ENCODE data around the gene RBMX2. TPM values are rescaled to one million over a fixed set of nuclear protein-coding genes. Genes with fewer than 3 reads are reported as not detected.
"Not testable (repeated sequence)": the region's sequence is repeated elsewhere in the genome, so short reads cannot be mapped to it uniquely, and the experiment has no call there.

Gene RBMX2
- total RNA-seq, 1 experiment from 2014 or later: 23.4 TPM

GRCh38 chrX:130419263-130419662 is 17.5 kb downstream of the RBMX2 start (continued):
- TF ChIP-seq ZNF138 (CRISPR knock-in tag; conservative IDR thresholded peaks at IDR 0.05) (no peak), OVOL2 (CRISPR knock-in tag; IDR thresholded peaks at IDR 0.05; ENCODE audit: borderline replicate concordance) (no peak), GRHL2 (CRISPR knock-in tag; IDR thresholded peaks at IDR 0.05; ENCODE audit: insufficient replicate concordance, severe bottlenecking) (no peak), ZNF317 (CRISPR knock-in tag; IDR thresholded peaks at IDR 0.05; ENCODE audit: borderline replicate concordance, low read depth) (no peak), FOXJ3 (CRISPR knock-in tag; IDR thresholded peaks at IDR 0.05; ENCODE audit: borderline replicate concordance) (no peak), MLX (CRISPR knock-in tag; IDR thresholded peaks at IDR 0.05) (no peak), IRF2 (CRISPR knock-in tag; IDR thresholded peaks at IDR 0.05; ENCODE audit: borderline replicate concordance, low read depth) (no peak), ZNF396 (CRISPR knock-in tag; IDR thresholded peaks at IDR 0.05; ENCODE audit: borderline replicate concordance) (no peak)
- TF ChIP-seq, protein P1, sequence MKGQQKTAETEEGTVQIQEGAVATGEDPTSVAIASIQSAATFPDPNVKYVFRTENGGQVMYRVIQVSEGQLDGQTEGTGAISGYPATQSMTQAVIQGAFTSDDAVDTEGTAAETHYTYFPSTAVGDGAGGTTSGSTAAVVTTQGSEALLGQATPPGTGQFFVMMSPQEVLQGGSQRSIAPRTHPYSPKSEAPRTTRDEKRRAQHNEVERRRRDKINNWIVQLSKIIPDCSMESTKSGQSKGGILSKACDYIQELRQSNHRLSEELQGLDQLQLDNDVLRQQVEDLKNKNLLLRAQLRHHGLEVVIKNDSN (CRISPR knock-in tag; IDR thresholded peaks at IDR 0.05): no peak
- TF ChIP-seq, protein P2, sequence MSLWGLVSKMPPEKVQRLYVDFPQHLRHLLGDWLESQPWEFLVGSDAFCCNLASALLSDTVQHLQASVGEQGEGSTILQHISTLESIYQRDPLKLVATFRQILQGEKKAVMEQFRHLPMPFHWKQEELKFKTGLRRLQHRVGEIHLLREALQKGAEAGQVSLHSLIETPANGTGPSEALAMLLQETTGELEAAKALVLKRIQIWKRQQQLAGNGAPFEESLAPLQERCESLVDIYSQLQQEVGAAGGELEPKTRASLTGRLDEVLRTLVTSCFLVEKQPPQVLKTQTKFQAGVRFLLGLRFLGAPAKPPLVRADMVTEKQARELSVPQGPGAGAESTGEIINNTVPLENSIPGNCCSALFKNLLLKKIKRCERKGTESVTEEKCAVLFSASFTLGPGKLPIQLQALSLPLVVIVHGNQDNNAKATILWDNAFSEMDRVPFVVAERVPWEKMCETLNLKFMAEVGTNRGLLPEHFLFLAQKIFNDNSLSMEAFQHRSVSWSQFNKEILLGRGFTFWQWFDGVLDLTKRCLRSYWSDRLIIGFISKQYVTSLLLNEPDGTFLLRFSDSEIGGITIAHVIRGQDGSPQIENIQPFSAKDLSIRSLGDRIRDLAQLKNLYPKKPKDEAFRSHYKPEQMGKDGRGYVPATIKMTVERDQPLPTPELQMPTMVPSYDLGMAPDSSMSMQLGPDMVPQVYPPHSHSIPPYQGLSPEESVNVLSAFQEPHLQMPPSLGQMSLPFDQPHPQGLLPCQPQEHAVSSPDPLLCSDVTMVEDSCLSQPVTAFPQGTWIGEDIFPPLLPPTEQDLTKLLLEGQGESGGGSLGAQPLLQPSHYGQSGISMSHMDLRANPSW (CRISPR knock-in tag; conservative IDR thresholded peaks at IDR 0.05; ENCODE audit: low read depth): no peak

DNA sequence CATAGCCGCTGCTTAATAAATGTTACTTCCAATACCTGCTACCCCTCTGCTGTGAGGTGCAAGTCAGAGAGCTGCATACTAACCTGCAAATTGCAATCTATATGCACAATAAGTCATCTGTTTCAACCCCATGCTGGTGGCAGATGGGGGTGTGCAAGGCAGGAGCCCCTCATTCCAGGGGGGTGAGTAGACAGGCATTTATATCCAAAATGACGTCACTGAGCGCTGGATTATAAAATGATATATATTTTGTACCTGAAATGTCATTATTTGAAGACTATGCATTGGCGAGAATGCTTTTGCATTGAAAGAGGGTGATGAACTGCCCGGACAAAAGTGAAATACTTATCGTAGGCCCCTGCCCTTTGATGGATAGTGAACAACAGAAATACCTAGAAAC is 24.7 kb downstream of the RBMX2 start:
- ATAC-seq: no peak
- Mint-ChIP-seq H3K27me3 (ENCODE audit: low read depth) (peaks cover 7% of the 10 kb centered on the region), H3K36me3 (0 out of 2 replicates have a peak, but pooled peaks cover 5% of the 10 kb centered on the region), H3K27ac (no peak overlapping the region), H3K9me3 (peaks cover 6% of the 10 kb centered on the region), H3K4me3 (no peak overlapping the region), H3K4me1 (no peaks in the 10 kb centered on the region)
- no peak for DNase-seq (ENCODE audit: low spot score)
- TF ChIP-seq ZNF512 (CRISPR knock-in tag; IDR thresholded peaks at IDR 0.05; ENCODE audit: borderline replicate concordance) (no peak), ZBTB21 (CRISPR knock-in tag; IDR thresholded peaks at IDR 0.05; ENCODE audit: borderline replicate concordance) (no peak), MXD4 (CRISPR knock-in tag; IDR thresholded peaks at IDR 0.05; ENCODE audit: borderline replicate concordance) (no peak)
- TF ChIP-seq, protein P2 (CRISPR knock-in tag; conservative IDR thresholded peaks at IDR 0.05; ENCODE audit: low read depth): no peak
- ChIA-PET POLR2A (no interaction called here), CTCF (no interaction called here)

GRCh38 chrX:130429236-130429635 is 27.4 kb downstream of the RBMX2 start:
- ATAC-seq; H3K27ac Mint-ChIP-seq; H3K9me3 Mint-ChIP-seq; CTCF ChIA-PET; DNase-seq (ENCODE audit: low spot score); POLR2A ChIA-PET; H3K36me3 Mint-ChIP-seq; H3K4me1 Mint-ChIP-seq; H3K27me3 Mint-ChIP-seq (ENCODE audit: low read depth); H3K4me3 Mint-ChIP-seq: not testable (repeated sequence)
